B cell (primary cell): ENCODE data around the gene CITED2.
"Not testable (repeated sequence)": the region's sequence is repeated elsewhere in the genome, so short reads cannot be mapped to it uniquely, and the experiment has no call there.

Experiments
- CTCF ChIP-seq: fragments of 200-600 bp; IDR thresholded peaks from one replicate; pipeline ENCODE4 v1.8.0; 2022; ENCODE audit warnings: antibody characterized with exemption, mild to moderate bottlenecking
- EZH2 ChIP-seq: IDR thresholded peaks from 2 replicates; pipeline ENCODE4 v1.6.1; 2012; ENCODE audit warnings: borderline replicate concordance, low read depth, mild to moderate bottlenecking, moderate library complexity, low read length; ENCODE audit not compliant: insufficient read depth, poor library complexity, severe bottlenecking

- TF ChIP-seq CTCF, EZH2: not testable (repeated sequence)
These were observed 11.3 kb downstream of the CITED2 start for GRCh38 chr6:139363123-139363522.
